GM13977 (cell line): ENCODE results near the gene ACSL6.

Experiments
- DNase-seq: peaks from one replicate; pipeline ENCODE4 v3.0.0; 2012; ENCODE audit warnings: low spot score
- CTCF ChIP-seq: IDR thresholded peaks from 2 replicates; pipeline ENCODE4 v1.5.1; 2012; ENCODE audit warnings: mild to moderate bottlenecking, control low read depth; ENCODE audit not compliant: insufficient read depth; ENCODE audit errors: extremely low read depth, missing control alignments
- in situ Hi-C: fragments of 300-500 bp; cut with MboI; formaldehyde crosslinking; loops from one replicate; pipeline ENCODE4 v1.12.0; 2022; ENCODE audit warnings: low sequenced_read_pairs, low pct_unique_long_range_greater_than_20kb, mixed read lengths, inconsistent platforms; ENCODE audit not compliant: unreplicated experiment

Gene ACSL6

GRCh38 chr5:132011622-132012343 lies at the start of gene ACSL6:
ACSL6 (minus strand) TSS chr5:132011658; CDS start chr5:132011553, 105 bp downstream.
- peak; percentile 43 for DNase-seq
- no peak for TF ChIP-seq CTCF
- in situ Hi-C loops, result no loop called here

- in situ Hi-C loops, result loop anchor here (10.0 to 25.0 kb wide), 2 partner anchors 74 to 302 kb away; partner anchors contain the start of gene SLC22A5
- DNase-seq, result no peak
Measured at GRCh38 chr5:132060501-132061161, 49.2 kb upstream of the ACSL6 start, which contains the start of gene IL3. IL3 (plus strand) TSS chr5:132060655; CDS start chr5:132060707, 52 bp downstream.

GRCh38 chr5:132059696-132060500 lies 48.4 kb upstream of the ACSL6 start:
- no peak for DNase-seq
- in situ Hi-C loops, result loop anchor here (10.0 to 25.0 kb wide), 2 partner anchors 75 to 302 kb away; partner anchors contain the start of gene SLC22A5
- TF ChIP-seq CTCF, result no peak

More at GRCh38 chr5:132060501-132061161, 49.2 kb upstream of the ACSL6 start, which contains the start of gene IL3:
- no peak for TF ChIP-seq CTCF

- DNase-seq, result no peak
- in situ Hi-C loops, result loop anchor here (25.0 kb wide), 1 partner anchor 303 kb away; the partner anchor contains the start of gene SLC22A5
- no peak for TF ChIP-seq CTCF
Measured at GRCh38 chr5:132059043-132059695, 47.7 kb upstream of the ACSL6 start.

- DNase-seq, result no peak
- in situ Hi-C loops, result loop anchor here (25.0 kb wide), 1 partner anchor 304 kb away; the partner anchor contains the start of gene SLC22A5
- TF ChIP-seq CTCF, result no peak
Measured at GRCh38 chr5:132058646-132059042, 47.2 kb upstream of the ACSL6 start.
